Measurements from ENCODE around the gene GSTM4. TPM values are rescaled to one million over a fixed set of nuclear protein-coding genes. Genes with fewer than 3 reads are reported as not detected.

Gene GSTM4
- total RNA-seq, 1 experiment from 2014 or later, result 24.6 TPM

DNA sequence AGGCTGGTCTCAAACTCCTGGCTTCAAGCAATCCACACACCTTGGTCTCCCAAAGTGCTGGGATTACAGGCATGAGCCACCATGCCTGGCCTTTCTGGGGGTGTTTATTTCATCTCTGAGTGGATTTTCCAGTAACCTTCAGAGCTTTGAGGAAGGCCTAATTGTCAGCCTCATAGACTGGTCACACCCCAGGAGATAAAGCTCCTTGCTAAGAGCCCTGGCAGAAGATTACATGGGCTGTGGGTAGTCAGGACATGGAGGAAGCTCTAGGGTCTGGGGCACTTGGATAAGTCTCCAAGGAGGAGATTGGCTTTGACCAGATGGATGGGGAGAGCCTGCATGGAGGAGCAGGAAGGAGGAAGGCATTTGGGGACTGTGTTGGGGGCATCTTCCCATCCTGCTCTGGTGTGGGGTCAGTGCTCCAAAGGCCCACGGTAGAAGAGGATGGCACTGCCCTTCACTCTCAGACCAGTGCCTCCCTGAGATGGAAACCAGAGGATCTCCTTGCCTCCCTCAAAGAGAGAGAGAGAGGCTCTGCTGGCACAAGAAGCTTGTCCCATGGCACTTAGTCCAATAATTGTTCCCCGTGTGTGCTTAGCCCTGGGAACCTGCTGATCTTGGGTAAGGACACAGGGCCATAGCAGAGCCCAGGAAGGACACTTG is 14.7 kb upstream of the GSTM4 start:
- H3T11ph ChIP-seq (ENCODE audit: low read length), result no peak overlapping the region
- no peak overlapping the region for H2BK15ac ChIP-seq (ENCODE audit: low read depth, low read length)
- no peak overlapping the region for H3K18ac ChIP-seq (ENCODE audit: insufficient read length, low read depth, low read length)
- peaks cover 5% of the 10 kb centered on the region; the same call in 1 of the 2 replicates for H3K4me1 ChIP-seq (ENCODE audit: insufficient read depth, low read length)
- H3K56ac ChIP-seq (ENCODE audit: insufficient read length, low read depth, low read length), result no peak overlapping the region
- no peak overlapping the region for H2AK5ac ChIP-seq (ENCODE audit: insufficient read length, low read length)
- H2BK20ac ChIP-seq (ENCODE audit: low read depth, low read length, poor library complexity, severe bottlenecking), result no peak overlapping the region
- no peak overlapping the region for H3K4ac ChIP-seq (ENCODE audit: low read depth, low read length)
- H3K9me3 ChIP-seq (ENCODE audit: control insufficient read depth, low read depth, low read length), result no peaks in the 10 kb centered on the region
- H3K36me3 Mint-ChIP-seq (ENCODE audit: insufficient read depth in 1 of 3, low read depth in 3 of 3), result no peaks in the 10 kb centered on the region; a peak in 1 of 7 replicates
- no peak overlapping the region for H2BK120ac ChIP-seq (ENCODE audit: low read depth, low read length, poor library complexity, severe bottlenecking)
- no peak for DNase-seq
- TF ChIP-seq, protein P1, sequence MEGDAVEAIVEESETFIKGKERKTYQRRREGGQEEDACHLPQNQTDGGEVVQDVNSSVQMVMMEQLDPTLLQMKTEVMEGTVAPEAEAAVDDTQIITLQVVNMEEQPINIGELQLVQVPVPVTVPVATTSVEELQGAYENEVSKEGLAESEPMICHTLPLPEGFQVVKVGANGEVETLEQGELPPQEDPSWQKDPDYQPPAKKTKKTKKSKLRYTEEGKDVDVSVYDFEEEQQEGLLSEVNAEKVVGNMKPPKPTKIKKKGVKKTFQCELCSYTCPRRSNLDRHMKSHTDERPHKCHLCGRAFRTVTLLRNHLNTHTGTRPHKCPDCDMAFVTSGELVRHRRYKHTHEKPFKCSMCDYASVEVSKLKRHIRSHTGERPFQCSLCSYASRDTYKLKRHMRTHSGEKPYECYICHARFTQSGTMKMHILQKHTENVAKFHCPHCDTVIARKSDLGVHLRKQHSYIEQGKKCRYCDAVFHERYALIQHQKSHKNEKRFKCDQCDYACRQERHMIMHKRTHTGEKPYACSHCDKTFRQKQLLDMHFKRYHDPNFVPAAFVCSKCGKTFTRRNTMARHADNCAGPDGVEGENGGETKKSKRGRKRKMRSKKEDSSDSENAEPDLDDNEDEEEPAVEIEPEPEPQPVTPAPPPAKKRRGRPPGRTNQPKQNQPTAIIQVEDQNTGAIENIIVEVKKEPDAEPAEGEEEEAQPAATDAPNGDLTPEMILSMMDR (conservative IDR thresholded peaks at IDR 0.05), result no peak
- no peak overlapping the region for H4K5ac ChIP-seq (ENCODE audit: insufficient read length, low read depth, low read length)
- H3K9me3 Mint-ChIP-seq, result peaks cover 2 to 5% of the 10 kb centered on the region in 2 experiments
- H3K27ac Mint-ChIP-seq, result no peak overlapping the region
- H4K20me1 ChIP-seq (ENCODE audit: control insufficient read depth, insufficient read depth, insufficient read length), result no peaks in the 10 kb centered on the region
- no peak overlapping the region for H2BK5ac ChIP-seq (ENCODE audit: insufficient read length, low read length)
- no peak overlapping the region for H3K27ac ChIP-seq (ENCODE audit: insufficient read length, low read depth, low read length)
- no peaks in the 10 kb centered on the region for H3K23me2 ChIP-seq (ENCODE audit: insufficient read length, low read depth, low read length, poor library complexity, severe bottlenecking)
- no peak overlapping the region for H3K4me2 ChIP-seq (ENCODE audit: insufficient read depth, insufficient read length, low read length)
- no CpG with 5 or more reads among the region's 2 CpGs for WGBS (ENCODE audit: extremely low coverage, insufficient read length, low lambda C conversion rate)
- no peak overlapping the region for H4K8ac ChIP-seq (replicated peaks; ENCODE audit: insufficient read length, low read depth, low read length)
- no peak overlapping the region for H2BK12ac ChIP-seq (ENCODE audit: insufficient read length, low read depth, low read length)
- no peak overlapping the region for H3K4me3 Mint-ChIP-seq
- no peaks in the 10 kb centered on the region for H3K79me2 ChIP-seq (ENCODE audit: insufficient read depth, low read length)
- H3K23ac ChIP-seq (ENCODE audit: insufficient read length, low read depth, low read length), result no peak overlapping the region
- no peak overlapping the region for H3K9ac ChIP-seq (ENCODE audit: extremely low read depth, insufficient read length, low read length)
- H3K4me1 Mint-ChIP-seq, result peaks cover 18 to 25% of the 10 kb centered on the region in 2 experiments
- H3K27me3 ChIP-seq (ENCODE audit: insufficient read depth, low read length), result no peaks in the 10 kb centered on the region
- peaks cover 15% of the 10 kb centered on the region for H3K27me3 Mint-ChIP-seq (ENCODE audit: low read depth)
- no peaks in the 10 kb centered on the region for H3K79me1 ChIP-seq (ENCODE audit: insufficient read depth, low read depth, low read length, poor library complexity, severe bottlenecking)
- H3K14ac ChIP-seq (ENCODE audit: insufficient read depth, low read length), result no peak overlapping the region; the same call in 1 of the 2 replicates
- H2AFZ ChIP-seq (ENCODE audit: low read length), result no peak overlapping the region
- no peak overlapping the region for H4K91ac ChIP-seq (ENCODE audit: insufficient read length, low read depth, low read length)

Measured in H9 (cell line).